GM19324 (cell line): ENCODE data around the gene CASP2.

Experiments
- ATAC-seq: cut with Tn5 transposase; IDR thresholded peaks from one replicate; pipeline ENCODE4 v1.9.1; 2021; ENCODE audit warnings: mild to moderate bottlenecking, moderate library complexity; ENCODE audit not compliant: unreplicated experiment, low FRiP score

CASP2 gene

GRCh38 chr7:143287935-143288826, at the start of gene CASP2:
CASP2 (plus strand) TSS chr7:143288351; CDS start chr7:143288456, 105 bp downstream.
- ATAC-seq = peak; percentile 94

GRCh38 chr7:143239813-143240212, 48.3 kb upstream of the CASP2 start:
- ATAC-seq = no peak

- peak; percentile 84 for ATAC-seq
Measured at GRCh38 chr7:143240291-143241168, 47.6 kb upstream of the CASP2 start.

- no peak for ATAC-seq
Measured at GRCh38 chr7:143242306-143242705, 45.8 kb upstream of the CASP2 start.

- ATAC-seq = no peak
Measured at GRCh38 chr7:143243111-143243510, 45.0 kb upstream of the CASP2 start.

GRCh38 chr7:143243614-143244013, 44.5 kb upstream of the CASP2 start:
- ATAC-seq = no peak

GRCh38 chr7:143244321-143244720, 43.8 kb upstream of the CASP2 start:
- ATAC-seq = no peak

- ATAC-seq = no peak
Measured at GRCh38 chr7:143245123-143245522, 43.0 kb upstream of the CASP2 start.

- ATAC-seq = no peak
Measured at GRCh38 chr7:143247372-143247771, 40.8 kb upstream of the CASP2 start.

GRCh38 chr7:143248761-143249354, 39.3 kb upstream of the CASP2 start:
- ATAC-seq = no peak

- no peak for ATAC-seq
Measured at GRCh38 chr7:143250199-143250598, 38.0 kb upstream of the CASP2 start.

- no peak for ATAC-seq
Measured at GRCh38 chr7:143250822-143251221, 37.3 kb upstream of the CASP2 start.

GRCh38 chr7:143252006-143252405, 36.1 kb upstream of the CASP2 start:
- ATAC-seq = no peak

GRCh38 chr7:143255564-143255963, 32.6 kb upstream of the CASP2 start:
- ATAC-seq = no peak

GRCh38 chr7:143256325-143256724, 31.8 kb upstream of the CASP2 start:
- ATAC-seq = no peak

- peak; percentile 75 for ATAC-seq
Measured at GRCh38 chr7:143256932-143257331, 31.2 kb upstream of the CASP2 start.

GRCh38 chr7:143257501-143257900, 30.6 kb upstream of the CASP2 start:
- no peak for ATAC-seq

- no peak for ATAC-seq
Measured at GRCh38 chr7:143258831-143259230, 29.3 kb upstream of the CASP2 start.

GRCh38 chr7:143259765-143260164, 28.4 kb upstream of the CASP2 start:
- no peak for ATAC-seq

GRCh38 chr7:143261901-143262300, 26.2 kb upstream of the CASP2 start:
- no peak for ATAC-seq
